Right forelimb (tissue), 1 donor: ENCODE results near the gene HIVEP1.
"Not testable (repeated sequence)": the region's sequence is repeated elsewhere in the genome, so short reads cannot be mapped to it uniquely, and the experiment has no call there.

Experiments
- DNase-seq: peaks from one replicate; pipeline ENCODE4 v3.0.0-alpha.2; 2018

HIVEP1 gene

GRCh38 chr6:12163744-12164507, 151.8 kb downstream of the HIVEP1 start:
- no peak for DNase-seq

- DNase-seq = no peak
Observed at GRCh38 chr6:12164508-12164770, 152.3 kb downstream of the HIVEP1 start.

GRCh38 chr6:12165297-12165696, 153.2 kb downstream of the HIVEP1 start:
- DNase-seq = no peak

- DNase-seq = no peak
Observed at GRCh38 chr6:12165722-12166280, 153.7 kb downstream of the HIVEP1 start.

- no peak for DNase-seq
Observed at GRCh38 chr6:12169377-12169776, 157.3 kb downstream of the HIVEP1 start.

- DNase-seq = no peak
Observed at GRCh38 chr6:12170351-12171092, 158.4 kb downstream of the HIVEP1 start.

- no peak for DNase-seq
Observed at GRCh38 chr6:12171717-12172116, 159.6 kb downstream of the HIVEP1 start.

GRCh38 chr6:12172572-12172971, 160.5 kb downstream of the HIVEP1 start:
- DNase-seq = no peak

- no peak for DNase-seq
Observed at GRCh38 chr6:12173181-12173580, 161.1 kb downstream of the HIVEP1 start.

GRCh38 chr6:12173661-12174060, 161.5 kb downstream of the HIVEP1 start:
- DNase-seq = no peak

GRCh38 chr6:12174878-12175277, 162.8 kb downstream of the HIVEP1 start:
- DNase-seq = no peak

GRCh38 chr6:12175626-12176025, 163.5 kb downstream of the HIVEP1 start:
- DNase-seq = no peak

- not testable (repeated sequence) for DNase-seq
Observed at GRCh38 chr6:12176782-12177181, 164.7 kb downstream of the HIVEP1 start.

- DNase-seq = no peak
Observed at GRCh38 chr6:12178521-12178920, 166.4 kb downstream of the HIVEP1 start.

GRCh38 chr6:12181481-12181880, 169.4 kb downstream of the HIVEP1 start:
- no peak for DNase-seq

- DNase-seq = no peak
Observed at GRCh38 chr6:12182676-12183075, 170.6 kb downstream of the HIVEP1 start.

- DNase-seq = no peak
Observed at GRCh38 chr6:12185081-12185673, 173.1 kb downstream of the HIVEP1 start.

- DNase-seq = no peak
Observed at GRCh38 chr6:12186528-12186927, 174.4 kb downstream of the HIVEP1 start.

- DNase-seq = no peak
Observed at GRCh38 chr6:12189150-12189549, 177.0 kb downstream of the HIVEP1 start.

GRCh38 chr6:12189661-12190060, 177.5 kb downstream of the HIVEP1 start:
- no peak for DNase-seq

GRCh38 chr6:12190252-12190651, 178.1 kb downstream of the HIVEP1 start:
- DNase-seq = no peak

- DNase-seq = no peak
Observed at GRCh38 chr6:12196326-12196936, 184.3 kb downstream of the HIVEP1 start.

GRCh38 chr6:12198851-12199250, 186.7 kb downstream of the HIVEP1 start:
- no peak for DNase-seq
